HG03196 (cell line): Measurements from ENCODE around the gene BCAR1.
"Not testable (repeated sequence)": the region's sequence is repeated elsewhere in the genome, so short reads cannot be mapped to it uniquely, and the experiment has no call there.

Source experiments
- ATAC-seq: cut with Tn5 transposase; IDR thresholded peaks from one replicate; pipeline ENCODE4 v1.9.1; 2021; ENCODE audit not compliant: unreplicated experiment

Gene BCAR1

DNA sequence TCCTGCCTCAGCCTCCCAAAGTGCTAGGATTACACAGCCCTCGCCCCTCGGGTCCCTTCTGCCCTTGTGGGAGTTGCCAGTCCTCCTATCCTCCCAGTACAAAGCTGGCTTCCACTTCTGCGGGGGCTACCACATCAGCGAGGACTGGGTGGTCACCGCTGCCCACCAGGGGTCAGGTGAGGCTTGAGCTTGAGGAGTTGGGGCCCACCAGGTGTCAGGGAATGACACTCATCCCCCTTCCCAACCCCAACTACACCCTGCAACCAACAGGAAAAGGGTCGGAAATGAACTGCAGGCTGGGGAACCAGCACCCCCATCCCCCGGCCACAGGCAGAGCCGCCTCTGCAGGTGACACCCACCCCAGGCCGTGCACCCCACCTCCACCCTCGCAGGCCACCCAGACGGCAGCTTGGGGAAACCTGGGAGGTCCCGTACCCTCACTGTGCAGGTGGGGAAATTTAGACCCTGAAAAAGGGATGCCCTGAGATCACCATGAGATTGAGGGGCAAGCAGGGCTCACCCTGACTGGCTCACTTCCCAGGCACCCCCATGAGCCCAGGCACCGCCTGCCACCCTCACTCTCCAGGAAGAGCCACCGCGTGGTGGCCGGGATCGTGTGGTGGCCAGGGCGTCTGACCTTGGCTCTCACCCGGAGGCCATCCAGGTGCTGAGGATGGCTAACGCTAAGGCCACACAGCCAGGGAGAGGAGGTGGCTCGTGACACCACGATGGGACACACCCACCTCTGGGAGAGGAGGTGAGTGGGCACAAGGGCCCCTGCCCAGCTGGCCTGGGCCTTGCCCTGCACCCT, 24.7 kb downstream of the BCAR1 start:
- ATAC-seq: no peak

DNA sequence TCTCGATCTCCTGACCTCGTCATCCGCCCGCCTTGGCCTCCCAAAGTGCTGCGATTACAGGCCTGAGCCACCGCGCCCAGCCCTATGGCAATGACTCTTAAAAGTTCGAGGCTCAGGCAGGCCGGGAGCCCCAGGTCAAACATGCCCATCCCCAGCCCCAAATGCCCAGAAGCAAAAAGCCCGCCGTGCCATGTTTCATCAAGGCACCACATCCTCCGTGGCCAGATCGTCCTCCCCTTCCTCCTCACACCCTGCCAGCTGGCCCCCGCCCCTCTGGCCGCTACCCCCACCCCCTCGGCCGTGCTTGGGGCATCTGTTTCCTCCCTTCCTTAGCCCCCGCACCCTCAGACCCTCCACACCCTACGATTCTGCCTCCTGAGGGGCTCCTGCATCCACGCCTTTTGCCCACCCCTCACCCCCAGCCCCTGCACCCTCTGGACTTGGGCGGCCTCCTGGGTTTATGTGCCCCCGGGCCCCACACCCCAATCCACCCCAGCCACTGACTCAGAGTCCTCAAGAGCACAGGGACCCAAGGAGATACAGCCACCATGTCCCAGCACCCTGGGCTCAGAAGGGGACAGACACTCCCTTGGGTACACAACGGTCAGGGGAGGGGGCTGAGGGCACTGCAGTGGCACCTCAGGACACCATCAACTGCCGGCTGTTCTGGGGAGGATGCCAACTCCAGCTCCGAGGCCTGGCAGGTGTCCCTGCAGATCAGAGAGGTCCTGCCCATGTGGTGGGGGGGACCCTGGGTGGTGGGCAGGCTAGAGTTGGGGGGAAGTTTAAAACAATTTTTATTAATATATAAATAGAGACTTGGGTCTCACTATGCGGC, 25.5 kb downstream of the BCAR1 start:
- no peak for ATAC-seq

- ATAC-seq: no peak
Measured at GRCh38 chr16:75225092-75225491, 26.3 kb downstream of the BCAR1 start.

DNA sequence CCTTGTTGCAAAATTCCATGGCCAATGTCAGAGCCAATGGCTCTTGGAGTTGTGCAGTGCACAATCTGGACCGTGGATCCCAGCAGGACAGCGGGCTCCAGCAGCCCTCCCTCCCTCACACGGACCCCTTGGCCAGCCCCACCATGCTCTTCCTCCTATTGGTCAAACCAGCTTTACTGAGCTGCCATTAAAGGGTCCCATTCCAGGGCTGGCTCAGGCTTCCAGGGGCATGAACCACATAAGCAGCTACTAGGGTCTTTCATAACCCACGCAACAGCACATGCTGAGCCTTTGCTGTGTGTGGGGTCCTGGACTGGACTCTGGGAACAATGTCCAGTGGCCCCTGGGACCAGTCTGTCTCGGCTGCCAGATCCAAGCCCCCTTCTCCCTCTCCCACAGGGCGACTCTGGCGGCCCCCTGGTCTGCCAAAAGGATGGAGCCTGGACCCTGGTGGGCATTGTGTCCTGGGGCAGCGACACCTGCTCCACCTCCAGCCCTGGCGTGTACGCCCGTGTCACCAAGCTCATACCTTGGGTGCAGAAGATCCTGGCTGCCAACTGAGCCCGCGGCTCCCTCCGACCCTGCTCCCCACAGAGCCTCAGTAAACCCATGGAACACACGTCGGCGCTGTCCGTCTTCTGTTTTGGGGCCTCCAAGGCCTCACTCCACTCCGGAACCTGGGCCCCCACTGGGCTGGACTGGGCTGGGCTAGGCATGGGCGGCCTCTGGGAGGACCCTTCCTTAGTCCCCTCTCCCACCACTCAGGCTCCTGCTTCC, 26.9 kb downstream of the BCAR1 start:
- no peak for ATAC-seq

DNA sequence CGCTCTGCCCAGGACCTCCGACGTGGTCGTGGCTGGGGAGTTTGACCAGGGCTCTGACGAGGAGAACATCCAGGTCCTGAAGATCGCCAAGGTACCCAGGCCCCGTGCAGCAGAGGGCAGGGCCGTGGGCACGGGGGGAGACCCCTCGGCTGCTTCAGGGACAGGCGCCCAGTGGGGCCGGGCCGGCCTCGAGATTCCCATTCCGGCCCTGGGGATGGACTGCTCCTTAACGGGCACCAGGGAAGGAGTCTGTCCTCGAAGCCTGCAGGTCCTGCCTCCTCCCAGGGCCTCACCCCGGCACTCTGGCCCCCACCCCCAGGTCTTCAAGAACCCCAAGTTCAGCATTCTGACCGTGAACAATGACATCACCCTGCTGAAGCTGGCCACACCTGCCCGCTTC, 28.3 kb downstream of the BCAR1 start:
- ATAC-seq: not testable (repeated sequence)

DNA sequence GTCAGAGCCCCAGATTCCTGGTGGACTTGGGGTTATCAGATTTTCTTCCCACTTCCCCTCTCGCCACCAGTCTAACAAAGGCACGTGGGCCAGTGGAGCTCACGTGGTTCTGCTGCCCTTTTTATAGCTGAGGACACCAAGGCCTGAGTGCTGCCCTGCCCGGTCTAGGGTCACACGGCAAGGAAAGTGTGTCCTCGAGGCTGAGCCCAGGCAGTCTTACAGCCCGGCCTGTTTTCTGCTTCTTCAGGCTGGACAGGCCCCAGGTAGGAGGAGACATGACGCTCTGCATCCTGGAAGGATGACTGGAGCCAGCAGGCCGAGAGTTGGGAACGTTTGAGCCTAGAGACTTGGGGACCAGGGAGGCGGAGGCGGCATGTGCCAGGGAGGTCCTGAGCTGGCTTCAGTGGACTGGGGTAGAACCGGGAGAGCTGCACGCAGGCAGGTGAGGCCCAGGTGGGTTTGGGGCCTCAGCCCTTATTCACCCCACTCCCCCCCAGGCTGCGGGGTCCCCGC, 29.1 kb downstream of the BCAR1 start:
- ATAC-seq: no peak

DNA sequence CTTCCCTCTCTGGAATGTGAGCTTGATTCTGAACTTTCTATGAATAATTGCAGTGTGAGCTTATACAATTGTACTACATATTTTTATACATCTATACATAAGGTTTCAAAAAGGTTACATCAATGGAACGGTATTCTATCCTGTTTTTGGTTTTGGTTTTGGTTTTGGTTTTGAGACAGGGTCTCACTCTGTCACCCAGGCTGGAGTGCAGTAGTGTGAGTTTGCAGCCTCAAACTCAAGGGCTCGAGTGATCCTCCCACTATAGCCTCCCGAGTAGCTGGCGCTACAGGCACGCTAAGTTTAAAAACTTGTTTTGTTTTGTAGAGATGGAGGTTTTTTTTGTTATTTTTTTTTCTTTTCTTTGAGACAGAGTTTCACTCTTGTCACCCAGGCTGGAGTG, 31.6 kb downstream of the BCAR1 start:
- ATAC-seq: peak; percentile 55

DNA sequence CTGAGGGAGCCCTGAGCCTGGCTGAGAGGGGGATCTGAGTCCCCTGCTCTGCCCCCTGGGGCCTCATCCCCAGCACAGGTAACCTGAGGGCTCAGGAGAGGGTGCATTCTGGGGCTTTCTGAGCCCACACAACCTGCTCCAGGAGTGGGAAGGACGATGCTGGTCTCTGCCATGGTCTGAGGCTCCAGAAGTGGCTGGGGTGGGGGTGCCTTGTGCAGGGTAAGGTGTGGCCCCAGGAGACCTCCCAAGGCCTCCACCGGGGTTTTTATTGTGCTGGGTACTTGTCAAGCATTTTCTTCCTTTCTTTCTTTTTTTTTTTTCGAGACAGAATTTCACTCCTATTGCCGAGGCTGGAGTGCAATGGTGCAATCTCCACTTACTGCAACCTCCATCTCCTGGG, 32.3 kb downstream of the BCAR1 start:
- ATAC-seq: no peak

DNA sequence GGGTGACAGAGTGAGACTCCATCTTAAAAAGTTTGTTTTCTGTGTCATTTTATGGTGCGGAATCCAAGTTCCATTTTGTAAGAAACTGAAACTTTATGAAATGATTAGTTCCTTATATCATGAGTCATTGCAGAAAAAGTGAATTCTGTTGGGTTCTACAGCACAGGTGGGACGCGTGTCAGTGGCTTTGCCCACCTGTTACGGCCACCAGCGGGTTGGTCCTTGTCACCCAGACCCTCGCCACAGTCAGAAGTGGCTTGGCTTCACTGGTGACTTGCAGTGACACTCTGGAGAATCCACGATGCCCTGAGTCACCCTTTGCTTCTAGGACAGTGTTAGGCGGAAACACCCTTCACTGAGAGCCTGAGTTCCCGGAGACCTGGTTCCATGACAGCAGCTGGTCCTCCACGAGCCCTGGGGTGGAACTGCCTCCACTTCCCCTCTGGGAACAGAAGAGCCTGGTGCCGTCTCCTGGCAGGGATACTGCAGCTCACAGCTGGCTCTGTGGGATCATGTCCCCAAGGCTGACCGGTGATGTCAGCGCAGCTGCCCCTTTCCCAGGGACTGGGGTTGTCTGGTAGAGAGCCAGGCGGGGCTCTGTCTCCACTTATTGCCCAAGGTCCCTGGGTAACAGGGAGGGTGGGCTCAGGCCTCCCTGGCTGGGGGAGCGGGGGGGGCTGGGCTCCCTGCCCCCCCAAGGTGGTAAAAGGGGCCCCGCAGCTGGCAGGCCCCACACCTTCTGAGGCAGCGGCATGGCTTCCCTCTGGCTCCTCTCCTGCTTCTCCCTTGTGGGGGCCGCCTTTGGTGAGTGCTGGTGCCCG, 33.0 kb downstream of the BCAR1 start, which contains the start of gene CTRB1:
TSS of gene CTRB1 (plus strand) at position 733 of the 821 bp plus-strand sequence. CDS start at position 753, 20 bp downstream.
- no peak for ATAC-seq

DNA sequence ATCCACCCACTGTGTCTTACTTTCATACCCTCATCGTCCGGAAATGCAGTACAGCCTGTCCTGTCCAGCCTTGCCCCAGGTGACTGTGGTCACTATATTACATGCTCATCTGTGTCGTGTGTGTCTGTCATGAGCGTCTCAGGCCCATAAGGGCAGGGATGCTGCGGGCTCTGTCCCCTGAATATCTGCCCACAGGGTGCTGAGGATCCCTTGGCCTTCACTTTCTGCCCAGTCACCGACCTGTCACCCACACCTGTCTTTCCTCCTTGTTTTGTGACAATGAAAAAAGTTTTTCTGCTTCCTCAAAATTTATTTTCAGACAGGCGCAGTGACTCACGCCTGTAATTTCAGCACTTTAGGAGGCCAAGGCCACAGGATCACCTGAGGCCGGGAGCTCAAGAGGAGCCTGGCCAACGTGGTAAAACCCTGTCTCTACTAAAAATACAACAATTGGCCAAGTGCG, 34.0 kb downstream of the BCAR1 start:
- ATAC-seq: no peak

- no peak for ATAC-seq
Measured at GRCh38 chr16:75216576-75216975, 34.8 kb downstream of the BCAR1 start.

DNA sequence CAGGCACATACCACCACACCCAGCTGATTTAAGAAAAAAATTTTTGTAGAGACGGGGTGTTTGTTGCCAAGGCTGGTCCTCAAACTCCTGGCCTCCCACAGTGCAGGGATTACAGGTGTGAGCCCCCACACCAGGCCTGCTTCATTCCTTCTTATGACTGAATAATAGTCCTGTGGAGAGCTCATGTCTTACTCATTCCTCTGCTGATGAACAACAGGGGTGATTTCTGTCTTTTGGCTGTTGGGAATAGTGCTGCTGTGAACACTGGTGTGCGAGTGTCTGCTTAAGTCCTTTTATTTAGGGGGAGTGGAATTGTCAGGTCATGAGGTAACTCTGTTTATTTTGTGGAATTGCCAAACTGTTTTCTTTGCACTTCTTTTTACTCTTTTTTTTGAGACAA, 35.3 kb downstream of the BCAR1 start:
- no peak for ATAC-seq

GRCh38 chr16:75211286-75211685, 40.1 kb downstream of the BCAR1 start:
- not testable (repeated sequence) for ATAC-seq

DNA sequence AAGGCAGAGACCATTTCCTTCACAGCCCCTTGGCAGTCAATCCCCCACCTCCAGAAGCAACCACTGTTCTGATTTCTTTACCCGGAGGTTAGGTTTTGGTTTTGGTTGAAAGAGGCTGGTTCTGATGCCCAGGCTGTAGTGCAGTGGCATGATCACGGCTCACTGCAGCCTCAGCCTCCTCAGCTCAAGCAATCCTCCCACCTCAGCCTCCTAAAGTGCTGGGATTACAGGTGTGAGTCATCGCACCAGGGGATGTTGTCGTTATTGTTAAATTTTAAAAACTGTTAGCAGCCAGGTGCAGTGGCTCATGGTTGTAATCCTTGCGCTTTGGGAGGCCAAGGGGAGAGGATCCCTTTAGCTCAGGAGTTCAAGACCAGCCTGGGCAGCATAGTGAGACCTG, 41.5 kb downstream of the BCAR1 start:
- ATAC-seq: no peak

GRCh38 chr16:75209514-75209913, 41.9 kb downstream of the BCAR1 start:
- not testable (repeated sequence) for ATAC-seq

DNA sequence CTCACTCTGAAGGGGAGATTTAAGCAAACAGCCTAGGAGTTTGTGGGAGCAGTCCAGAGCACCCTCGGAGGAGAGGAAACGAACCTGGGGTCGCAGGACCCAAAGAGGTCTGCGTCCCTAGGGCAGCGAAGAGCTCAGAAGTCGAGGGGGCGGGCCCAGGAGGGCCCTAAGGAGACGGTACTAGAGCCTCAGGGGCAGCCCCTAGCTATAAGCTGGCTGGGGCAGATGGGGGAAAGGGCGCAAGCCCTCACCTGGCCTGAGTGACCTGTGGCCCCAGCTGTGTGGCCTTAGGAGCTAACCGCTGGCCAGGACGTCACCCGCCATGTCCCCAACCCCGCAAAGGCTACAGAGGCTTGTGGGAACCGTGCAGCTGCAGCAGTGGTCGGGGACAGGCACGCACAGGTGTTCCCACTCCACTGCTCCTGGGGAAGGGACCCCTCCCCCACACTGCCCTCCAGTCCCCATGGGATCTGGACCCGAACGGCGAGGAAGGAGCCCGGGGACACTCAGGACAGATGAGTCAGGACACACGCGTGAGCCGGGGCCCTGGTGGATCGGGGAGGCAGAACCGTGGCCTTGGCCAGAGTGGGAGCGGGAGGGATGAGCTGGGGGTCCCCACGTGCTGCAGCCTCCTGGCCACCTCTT, 42.4 kb downstream of the BCAR1 start:
- ATAC-seq: no peak

DNA sequence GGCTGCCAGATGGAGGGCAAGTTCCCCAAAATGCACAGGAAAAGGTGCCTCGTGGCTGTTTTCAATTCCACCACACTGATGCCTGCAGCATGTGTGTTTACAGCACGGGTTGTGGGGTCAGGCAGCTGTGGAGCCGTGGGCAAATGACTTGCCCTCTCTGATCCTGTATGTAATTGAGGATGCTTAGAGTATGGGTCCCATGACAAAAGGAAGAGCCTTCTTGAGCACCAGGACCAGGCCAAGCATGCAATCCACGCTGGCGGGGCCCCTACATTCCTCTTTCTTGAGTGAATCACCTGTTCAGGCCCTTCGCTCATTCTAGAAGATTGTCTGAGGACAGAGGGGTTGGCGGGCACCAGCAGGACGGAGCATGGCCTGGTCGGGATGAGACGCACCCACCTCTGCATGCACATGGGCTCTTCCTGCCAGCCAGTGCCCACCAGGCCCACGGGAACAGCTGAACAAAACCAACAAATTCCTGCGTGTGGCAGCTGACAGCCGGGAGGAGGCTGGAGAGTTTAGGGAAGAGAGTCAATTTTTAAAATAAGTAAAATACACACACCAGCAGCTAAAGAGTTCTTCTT, 43.1 kb downstream of the BCAR1 start:
- no peak for ATAC-seq

DNA sequence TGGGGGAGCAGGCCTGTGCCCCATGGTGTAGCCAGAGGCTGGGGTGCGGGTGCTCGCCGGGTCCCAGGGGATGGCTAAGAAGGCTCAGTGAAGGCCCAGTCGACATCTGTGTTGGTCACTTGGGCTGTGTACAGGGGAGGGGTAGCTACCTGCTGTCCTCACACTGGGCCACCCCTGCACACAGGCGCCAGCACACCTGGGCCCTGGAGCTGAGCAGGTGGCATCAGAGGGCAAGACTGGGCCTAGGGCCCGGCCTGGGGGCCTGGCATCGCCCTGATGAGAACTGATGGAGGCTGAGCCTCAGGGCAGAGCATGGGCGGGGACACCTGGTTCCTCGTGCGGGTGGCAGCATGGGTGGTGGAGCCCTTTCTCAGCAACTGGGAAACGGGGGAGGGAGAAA, 43.6 kb downstream of the BCAR1 start:
- no peak for ATAC-seq

GRCh38 chr16:75206749-75207451, 44.5 kb downstream of the BCAR1 start, which contains the start of gene CTRB2:
Gene CTRB2 (minus strand): TSS chr16:75207161. CDS start chr16:75207141, 20 bp downstream.
- no peak for ATAC-seq
